Frontal cortex (tissue), 4 donors: Measurements from ENCODE around the gene IGHMBP2. TPM values are rescaled to one million over a fixed set of nuclear protein-coding genes. Genes with fewer than 3 reads are reported as not detected.
"Not testable (repeated sequence)": the region's sequence is repeated elsewhere in the genome, so short reads cannot be mapped to it uniquely, and the experiment has no call there.

Experiments
- DNase-seq, 2 donors: peaks; one replicate each; pipeline ENCODE4 v3.0.0; 2012; ENCODE audit warnings: low spot score in 2 of 2
- FAIRE-seq: peaks from 2 replicates; lab custom pipeline; 2012; peaks lifted over from hg19 to GRCh38; lab: Jason Lieb, UNC
- total RNA-seq: library from RNA; depleted of rRNA; stranded (reverse); fragments of >200 nt; gene quantifications from one replicate; pipeline ENCODE4 v1.2.3, GENCODE V29; 2014
- donor health status: control.
- donor health status: control.
- donor health status: control.

Gene IGHMBP2
- total RNA-seq, 1 donor from 2014 or later: 10.2 TPM

DNA sequence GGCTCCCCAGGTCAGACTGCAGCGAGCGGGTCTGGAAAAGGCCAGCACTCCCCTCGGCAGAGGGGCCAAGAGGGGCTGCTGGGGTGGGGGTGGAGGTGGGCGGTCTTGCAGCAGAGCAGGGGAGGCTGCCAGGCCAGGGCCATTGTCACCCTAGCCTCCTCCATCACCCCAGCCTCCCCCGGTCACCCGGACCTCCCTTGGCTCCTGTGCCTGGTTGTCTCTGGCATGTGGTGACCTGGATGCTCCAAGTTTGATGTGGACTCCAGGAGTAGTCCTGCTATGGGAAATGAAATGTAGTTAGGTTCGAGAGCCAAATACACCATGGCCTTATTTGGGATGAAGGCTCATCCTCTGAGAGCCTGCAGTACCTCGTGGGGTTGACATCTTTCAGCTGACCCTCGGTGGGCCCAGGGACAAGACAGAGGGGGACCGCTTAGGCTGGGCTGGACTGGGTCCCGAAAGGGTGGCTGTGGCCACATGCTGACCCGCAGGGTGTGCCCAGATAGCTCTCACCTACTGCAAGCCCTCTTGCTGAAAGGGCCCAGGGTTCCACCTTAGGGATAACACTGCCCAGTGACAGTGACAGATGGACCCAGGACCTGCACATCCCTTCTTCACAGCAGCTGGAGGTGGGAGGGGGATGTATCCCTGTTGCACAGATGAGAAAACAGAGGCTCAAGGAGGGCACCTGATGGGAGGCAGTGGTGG is 53.0 kb downstream of the IGHMBP2 start:
- FAIRE-seq (no peak), DNase-seq (no peak)

- no peak for FAIRE-seq
- no peak for DNase-seq
Observed at GRCh38 chr11:68958211-68958610, 54.5 kb downstream of the IGHMBP2 start.

DNA sequence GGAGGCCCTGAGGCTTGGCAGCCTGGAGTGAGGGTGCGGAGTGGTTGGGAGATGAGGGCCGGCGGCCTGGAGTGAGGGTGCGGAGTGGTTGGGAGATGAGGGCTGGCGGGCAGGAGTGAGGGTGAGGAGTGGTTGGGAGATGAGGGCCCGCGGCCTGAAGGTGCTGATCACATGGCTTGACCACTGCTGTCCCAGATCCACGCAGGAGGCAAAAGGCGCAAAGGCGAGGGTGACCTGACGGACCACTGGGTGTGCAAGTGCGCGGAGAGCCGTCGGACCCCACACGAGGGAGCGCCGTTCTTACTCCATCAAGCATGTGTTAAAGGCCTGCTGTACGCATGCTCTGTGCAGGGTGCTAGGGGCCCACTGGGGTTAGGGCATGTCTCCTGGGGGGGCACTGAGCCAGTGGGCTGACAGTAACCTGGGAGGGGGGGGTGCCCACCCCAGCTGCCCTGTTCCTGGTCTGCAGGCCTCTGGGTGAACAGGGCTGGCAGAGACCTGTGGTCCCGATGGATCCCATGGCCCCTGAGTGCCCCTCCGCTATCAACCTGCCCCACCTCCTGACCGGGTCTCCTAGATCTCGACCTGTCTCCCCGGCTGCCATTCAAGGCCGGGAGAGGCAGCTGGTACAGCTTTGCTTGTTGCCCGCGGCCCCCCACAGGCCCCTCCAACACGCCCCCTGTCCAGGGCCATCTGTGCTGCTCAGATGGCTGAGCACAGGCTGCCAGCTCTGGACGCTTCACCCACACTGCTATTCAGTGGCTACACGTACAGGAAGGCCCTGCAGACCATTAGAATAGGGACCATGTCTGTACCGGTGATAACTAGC is 56.0 kb downstream of the IGHMBP2 start:
- FAIRE-seq: no peak

DNA sequence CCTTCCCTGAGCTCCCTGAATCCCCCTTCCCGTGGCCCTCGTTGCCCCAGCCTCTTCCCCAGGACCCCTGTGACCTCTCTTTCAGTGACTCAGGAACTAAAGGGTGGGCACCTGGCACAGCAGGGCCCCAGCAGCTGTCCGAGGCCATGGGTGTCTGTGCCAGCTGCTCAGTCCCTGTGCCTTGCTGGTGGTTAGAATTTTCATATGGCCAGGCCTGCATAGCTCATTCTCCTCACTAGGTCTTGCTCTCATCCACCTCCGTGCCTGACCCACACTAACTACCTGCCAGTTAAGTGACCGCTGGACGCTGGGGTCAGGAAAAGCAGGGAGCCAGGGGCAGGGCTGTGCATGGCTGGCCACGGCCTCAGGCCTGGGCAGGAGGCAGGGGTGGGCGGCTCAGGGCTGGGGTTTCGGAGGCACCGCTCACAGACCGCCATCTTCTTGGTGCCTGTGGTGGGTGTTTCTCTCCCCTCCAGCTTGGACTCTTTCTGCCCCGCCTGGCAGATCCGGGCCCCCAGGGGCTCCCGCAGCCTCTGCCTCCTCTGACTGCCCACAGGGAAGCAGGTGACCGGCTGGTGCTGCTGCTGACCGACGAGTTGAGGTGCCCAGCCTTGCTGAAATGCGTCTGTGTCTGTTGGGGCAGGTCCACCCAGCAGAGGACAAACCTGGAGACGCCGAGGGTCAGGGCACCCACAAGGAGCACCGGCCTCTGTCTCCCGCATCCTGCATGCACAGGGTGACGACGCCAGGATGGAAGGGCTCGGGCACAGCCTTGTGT is 56.8 kb downstream of the IGHMBP2 start:
- FAIRE-seq: no peak

More for the DNA sequence above, 56.0 kb downstream of the IGHMBP2 start:
- DNase-seq: no peak

DNA sequence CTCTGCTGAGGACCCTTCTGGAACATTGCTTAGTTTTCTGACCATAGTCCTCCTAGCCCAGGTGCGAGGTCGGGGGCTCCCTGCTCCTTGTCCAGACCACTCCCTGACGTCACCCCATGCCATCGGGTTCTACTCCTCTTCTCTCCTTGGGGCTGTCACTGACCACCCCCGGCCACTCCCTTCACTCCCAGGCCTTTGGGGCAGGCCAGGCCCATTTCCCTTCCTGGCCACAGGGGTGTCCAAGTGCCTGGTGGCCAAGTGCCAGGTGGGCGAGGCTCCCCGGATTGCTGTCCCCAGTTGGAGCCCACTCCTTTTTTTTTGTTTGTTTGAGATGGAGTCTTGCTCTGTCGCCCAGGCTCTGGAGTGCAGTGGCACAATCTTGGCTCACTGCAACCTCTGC is 57.6 kb downstream of the IGHMBP2 start:
- no peak for DNase-seq
- FAIRE-seq: no peak

More for the DNA sequence above, 56.8 kb downstream of the IGHMBP2 start:
- no peak for DNase-seq

GRCh38 chr11:68962527-68963250 is 59.0 kb downstream of the IGHMBP2 start:
- FAIRE-seq (no peak), DNase-seq (no peak)

GRCh38 chr11:68963779-68964178 is 60.1 kb downstream of the IGHMBP2 start:
- FAIRE-seq (no peak), DNase-seq (no peak)

GRCh38 chr11:68965901-68966853 is 62.5 kb downstream of the IGHMBP2 start:
- no peak for DNase-seq

GRCh38 chr11:68966894-68967780 is 63.4 kb downstream of the IGHMBP2 start:
- no peak for DNase-seq
- no peak for FAIRE-seq

More at GRCh38 chr11:68965901-68966853, 62.5 kb downstream of the IGHMBP2 start:
- FAIRE-seq: no peak

DNA sequence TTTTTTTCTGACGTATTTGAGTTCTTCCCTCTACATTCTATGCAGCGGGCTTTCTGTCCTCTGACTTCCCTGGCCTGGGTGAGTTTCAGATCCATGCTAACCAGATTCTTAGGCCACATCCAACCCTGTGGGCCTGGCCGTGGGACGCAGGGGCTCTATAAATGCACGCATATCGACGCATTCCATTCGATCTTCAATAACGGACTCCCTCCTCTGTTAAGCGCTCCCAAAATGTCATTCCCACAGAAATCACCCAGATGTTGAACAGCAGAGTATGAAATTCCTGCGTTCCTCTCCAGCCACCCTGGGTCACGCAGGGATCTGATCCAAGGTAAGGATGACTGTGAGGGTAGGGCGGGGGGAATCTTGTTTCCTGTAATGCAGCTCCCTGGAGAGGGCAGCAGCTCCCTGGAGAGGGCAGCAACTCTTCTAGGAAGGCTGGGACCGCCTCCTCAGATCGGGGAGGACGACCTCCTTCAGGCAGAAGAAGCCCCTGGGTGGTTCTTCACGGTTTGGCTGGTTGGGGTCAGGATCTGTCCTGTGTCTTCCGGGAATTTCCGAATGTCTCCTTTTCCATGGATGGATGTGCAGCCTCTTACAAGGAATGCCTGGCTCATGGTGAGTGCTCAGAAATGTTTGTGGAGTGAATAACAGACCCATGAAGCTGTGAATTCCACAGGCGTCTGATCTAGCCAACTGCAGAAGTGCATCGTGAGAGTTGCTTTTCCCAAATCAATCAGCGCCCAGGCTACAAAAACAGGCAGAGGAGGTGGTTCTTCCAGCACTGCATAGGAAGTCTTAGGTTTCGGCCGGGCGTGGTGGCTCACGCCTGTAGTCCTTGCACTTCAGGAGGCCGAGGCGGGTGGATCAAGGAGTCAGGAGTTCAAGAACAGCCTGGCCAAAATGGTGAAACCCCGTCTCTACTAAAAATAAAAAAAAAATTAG is 64.9 kb downstream of the IGHMBP2 start:
- DNase-seq (no peak), FAIRE-seq (no peak)

DNA sequence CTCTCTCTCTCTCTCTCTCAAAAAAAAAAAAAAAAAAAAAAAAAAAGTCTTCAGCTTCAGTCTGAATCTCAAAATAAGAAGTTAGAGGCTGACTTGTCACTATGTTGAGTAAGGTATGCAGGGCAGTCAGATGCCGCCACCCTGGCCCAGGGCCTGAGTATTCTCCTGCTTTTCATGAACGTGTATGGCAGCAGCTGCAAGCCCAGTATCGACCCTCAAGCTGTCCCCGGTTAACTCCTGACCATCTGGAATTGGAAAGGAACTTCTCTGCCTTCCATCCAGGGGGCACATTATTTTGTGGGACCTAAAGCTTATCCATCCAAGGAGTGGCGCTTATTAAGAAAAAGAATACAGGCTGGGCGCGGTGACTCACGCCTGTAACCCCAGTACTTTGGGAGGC is 65.7 kb downstream of the IGHMBP2 start:
- DNase-seq (no peak), FAIRE-seq (no peak)

DNA sequence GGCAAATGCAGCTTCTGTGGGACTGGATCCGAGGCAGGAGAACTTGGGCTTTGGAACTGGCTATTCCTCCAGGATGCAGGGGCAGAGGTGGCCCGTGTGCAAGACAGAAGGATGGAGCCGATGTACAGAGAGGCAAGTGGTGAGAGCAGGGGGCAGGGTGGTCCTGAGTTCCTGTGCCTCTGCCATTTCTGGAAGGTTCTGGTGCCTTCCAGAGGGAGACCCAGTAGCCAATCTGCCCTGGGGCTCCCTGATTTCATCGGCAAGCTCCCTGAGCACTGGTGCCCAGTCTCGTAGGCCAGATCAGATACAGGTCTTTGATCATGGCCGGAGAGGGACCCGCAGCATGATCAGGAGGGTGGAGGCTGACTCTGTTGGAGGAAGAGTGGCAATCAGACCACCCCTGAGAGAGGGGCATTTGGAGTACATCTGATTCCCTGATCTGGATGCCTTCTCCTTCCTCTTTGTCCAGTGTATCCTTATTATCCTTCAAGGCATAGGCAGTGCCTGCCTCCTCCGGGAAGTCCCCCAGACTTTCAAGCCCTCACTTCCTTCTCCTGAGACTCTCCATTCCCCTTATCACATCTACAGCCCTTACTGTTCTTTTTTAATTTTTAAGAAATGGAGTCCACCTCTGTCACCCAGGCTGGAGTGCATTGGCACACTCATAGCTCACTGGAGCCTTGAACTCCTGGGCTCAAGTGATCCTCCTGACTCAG is 67.4 kb downstream of the IGHMBP2 start:
- DNase-seq (no peak), FAIRE-seq (no peak)

- FAIRE-seq (no peak), DNase-seq (no peak)
Observed at GRCh38 chr11:68973219-68973618, 69.5 kb downstream of the IGHMBP2 start.

- FAIRE-seq, DNase-seq: not testable (repeated sequence)
Observed at GRCh38 chr11:68973706-68974105, 70.0 kb downstream of the IGHMBP2 start.

GRCh38 chr11:68974421-68975194 is 70.9 kb downstream of the IGHMBP2 start:
- DNase-seq (no peak), FAIRE-seq (no peak)
